AG04450 (cell line): ENCODE data around the gene SLC39A11. TPM values are rescaled to one million over a fixed set of nuclear protein-coding genes. Genes with fewer than 3 reads are reported as not detected.

Source experiments
- CTCF ChIA-PET: fragments of 300-600, 350-600 bp; formaldehyde crosslinking; extraction: SDS; loops from one replicate; lab custom pipeline; 2022; ENCODE audit warnings: antibody characterized with exemption, inconsistent platforms; lab: Charles Lee
- POLR2A ChIA-PET: fragments of 350-600 bp; formaldehyde crosslinking; extraction: SDS; loops from one replicate; lab custom pipeline; 2021; ENCODE audit warnings: antibody characterized with exemption, inconsistent platforms; lab: Yijun Ruan, JAX
- DNase-seq: peaks from one replicate; pipeline ENCODE4 v3.0.0-alpha.2; 2011; ENCODE audit warnings: low read depth, low spot score
- H3K27ac ChIP-seq: one replicate; pipeline ENCODE4 v1.5.1; 2012; ENCODE audit warnings: low read depth, low read length, control low read depth
- H3K27me3 ChIP-seq: one replicate; pipeline ENCODE4 v1.6.0; 2012; ENCODE audit warnings: low read length; ENCODE audit not compliant: control insufficient read depth, insufficient read depth
- H3K4me3 ChIP-seq: 2 replicates; pipeline ENCODE4 v1.5.1; 2011; ENCODE audit warnings: mild to moderate bottlenecking, low read depth, low read length, control low read depth
- H3K9me3 ChIP-seq: 2 replicates; pipeline ENCODE4 v1.5.1; 2012; ENCODE audit warnings: low read length; ENCODE audit not compliant: control insufficient read depth, insufficient read depth
- CTCF ChIP-seq: IDR thresholded peaks from 2 replicates; pipeline ENCODE4 v1.5.1; 2011; ENCODE audit warnings: low read depth, low read length, control low read depth, inconsistent platforms
- polyA plus RNA-seq: library from polyadenylated mRNA; depleted of rRNA; stranded (reverse); fragments of >200 nt; gene quantifications from 2 replicates; pipeline ENCODE4 v1.2.3, GENCODE V29; 2011

Gene SLC39A11
- polyA plus RNA-seq, 1 experiment = 18.0 TPM

GRCh38 chr17:72614871-72615626, 477.4 kb downstream of the SLC39A11 start:
- no peak for DNase-seq
- ChIA-PET CTCF (no interaction called here), POLR2A (interaction anchor here (0.6 kb wide), 1 partner anchor 68 kb away, joined by 3 read pairs; no protein-coding TSS in a partner anchor)
- H3K27me3 ChIP-seq = peaks cover 5% of the 10 kb centered on the region
- no peak overlapping the region for H3K4me3 ChIP-seq
- H3K27ac ChIP-seq = no peak overlapping the region
- no peak for TF ChIP-seq CTCF
- no peaks in the 10 kb centered on the region for H3K9me3 ChIP-seq

- Histone ChIP-seq H3K4me3 (no peak overlapping the region), H3K9me3 (no peaks in the 10 kb centered on the region), H3K27ac (no peak overlapping the region), H3K27me3 (peaks cover 2% of the 10 kb centered on the region)
- no peak for TF ChIP-seq CTCF
- ChIA-PET POLR2A (no interaction called here), CTCF (interaction anchor here (0.9 kb wide), 1 partner anchor 9 kb away, joined by 3 read pairs; no protein-coding TSS in a partner anchor)
- DNase-seq = no peak
Measured at GRCh38 chr17:72614476-72614870, 478.0 kb downstream of the SLC39A11 start.

- no peak for DNase-seq
- Histone ChIP-seq H3K27ac (no peak overlapping the region), H3K9me3 (no peaks in the 10 kb centered on the region), H3K4me3 (no peak overlapping the region), H3K27me3 (peaks cover 2% of the 10 kb centered on the region)
- TF ChIP-seq CTCF = no peak
- ChIA-PET CTCF (interaction anchor here (0.6 to 1.7 kb wide), 5 partner anchors 10 to 1129 kb away, joined by 3 to 8 read pairs (median 4); no protein-coding TSS in a partner anchor), POLR2A (interaction anchor here (1.3 kb wide), 1 partner anchor 21 kb away, joined by 4 read pairs; no protein-coding TSS in a partner anchor)
Measured at GRCh38 chr17:72613806-72614292, 478.6 kb downstream of the SLC39A11 start.

- DNase-seq = no peak
- CTCF ChIA-PET = interaction anchor here (0.6 to 1.7 kb wide), 4 partner anchors 10 to 1129 kb away, joined by 3 to 8 read pairs (median 5); no protein-coding TSS in a partner anchor
- no peak overlapping the region for H3K27ac ChIP-seq
Measured at GRCh38 chr17:72613396-72613795, 479.1 kb downstream of the SLC39A11 start.

More at GRCh38 chr17:72613396-72613795, 479.1 kb downstream of the SLC39A11 start:
- peaks cover 2% of the 10 kb centered on the region for H3K27me3 ChIP-seq
- H3K9me3 ChIP-seq = no peaks in the 10 kb centered on the region
- POLR2A ChIA-PET = interaction anchor here (1.3 kb wide), 1 partner anchor 21 kb away, joined by 4 read pairs; no protein-coding TSS in a partner anchor
- no peak for TF ChIP-seq CTCF
- H3K4me3 ChIP-seq = no peak overlapping the region
